ENCODE results near the gene SUPT5H.

The SUPT5H gene

DNA sequence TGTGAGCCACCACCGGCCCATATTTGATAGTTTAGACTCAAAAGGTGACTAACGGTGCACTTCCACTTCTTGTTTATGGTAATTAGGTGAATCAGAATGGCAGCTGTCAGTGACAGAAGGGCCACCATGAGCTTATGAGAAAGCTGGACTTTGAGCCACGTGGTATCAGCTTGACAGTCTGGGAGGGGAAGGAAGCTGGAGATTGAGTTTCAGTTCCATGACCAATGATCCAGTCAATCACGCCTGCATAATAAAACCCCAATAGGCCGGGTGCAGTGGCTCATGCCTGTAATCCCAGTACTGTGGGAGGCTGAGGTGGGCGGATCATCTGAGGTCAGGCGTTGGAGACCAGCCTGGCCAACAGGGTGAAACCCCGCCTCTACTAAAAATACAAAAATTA lies 79.1 kb downstream of the SUPT5H start:
- no peak for DNase-seq (ENCODE audit: low read depth)

DNA sequence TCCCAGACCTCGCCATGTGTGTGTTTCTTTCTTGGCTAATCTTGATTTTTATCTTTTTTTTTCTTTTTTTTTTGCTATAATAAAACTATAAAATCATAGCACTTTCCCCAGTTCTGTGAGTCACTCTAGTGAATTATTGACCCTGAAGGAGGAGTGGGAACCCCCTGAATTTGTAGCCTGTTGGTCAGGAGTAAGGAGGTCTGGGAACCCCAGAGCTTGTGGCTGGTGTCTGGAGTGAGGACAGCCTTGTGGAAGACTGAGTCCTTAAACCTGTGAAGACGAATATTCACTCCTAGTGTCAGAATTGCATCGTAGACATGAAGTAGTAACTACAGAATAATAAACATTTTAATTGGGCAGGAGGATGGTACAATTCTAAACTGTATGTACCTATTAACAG lies 79.8 kb downstream of the SUPT5H start:
- no peak for DNase-seq (ENCODE audit: low read depth)

Measured in stimulated activated CD8-positive, alpha-beta memory T cell treated with anti-CD3 and anti-CD28 coated beads, Interleukin-15, amount 100 ng/mL, for 24 hours (primary cell).